ENCODE data around the gene TEX9.
"Not testable (repeated sequence)": the region's sequence is repeated elsewhere in the genome, so short reads cannot be mapped to it uniquely, and the experiment has no call there.

Gene TEX9

DNA sequence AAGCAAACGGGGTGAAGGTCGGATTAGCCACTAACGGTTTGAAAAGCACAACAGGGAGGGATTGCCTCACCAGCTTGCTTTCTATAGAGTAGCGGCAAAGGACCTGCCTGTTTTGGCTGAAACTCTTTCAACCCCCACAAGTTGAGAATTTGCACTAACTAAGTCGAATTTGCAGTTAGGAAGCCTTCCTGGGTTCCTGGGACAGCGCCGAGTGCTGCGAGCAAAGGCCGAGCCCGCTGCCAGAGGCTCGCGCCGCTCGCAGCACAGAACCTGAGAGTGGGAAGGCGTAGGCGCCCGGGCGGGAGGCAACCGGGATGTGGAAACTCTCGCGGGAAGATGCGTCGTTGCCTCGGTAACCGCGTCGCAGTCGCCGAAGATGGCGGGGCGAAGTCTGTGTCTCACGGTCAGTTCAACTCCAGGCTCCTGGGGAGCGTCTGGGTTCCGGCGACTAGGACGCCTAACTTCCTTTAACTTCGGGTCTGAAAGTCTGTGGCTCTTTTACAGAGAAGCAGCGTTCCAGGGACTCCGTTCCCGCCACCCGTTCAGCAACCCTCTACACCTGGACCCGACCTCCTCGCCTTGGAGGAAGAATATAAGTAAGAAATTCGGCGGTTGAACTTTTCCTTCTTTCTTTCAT, at the start of gene TEX9:
Gene TEX9, plus strand, starts transcription at position 352 of the 637 bp plus-strand sequence. Its CDS starts 25 bp downstream, at position 377.
- FAIRE-seq (peak; percentile 86), DNase-seq (ENCODE audit: extremely low spot score, insufficient read length, low read depth) (peak; percentile 78)

DNA sequence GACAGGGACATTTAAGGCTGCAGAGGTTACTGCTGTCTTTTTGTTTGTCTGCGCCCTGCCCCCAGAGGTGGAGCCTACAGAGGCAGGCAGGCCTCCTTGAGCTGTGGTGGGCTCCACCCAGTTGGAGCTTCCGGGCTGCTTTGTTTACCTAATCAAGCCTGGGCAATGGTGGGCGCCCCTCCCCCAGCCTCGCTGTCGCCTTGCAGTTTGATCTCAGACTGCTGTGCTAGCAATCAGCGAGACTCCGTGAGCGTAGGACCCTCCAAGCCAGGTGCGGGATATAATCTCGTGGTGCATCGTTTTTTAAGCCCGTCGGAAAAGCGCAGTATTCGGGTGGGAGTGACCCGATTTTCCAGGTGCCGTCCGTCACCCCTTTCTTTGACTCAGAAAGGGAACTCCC, 48.7 kb upstream of the TEX9 start:
- not testable (repeated sequence) for DNase-seq (ENCODE audit: extremely low spot score, insufficient read length, low read depth); FAIRE-seq

DNA sequence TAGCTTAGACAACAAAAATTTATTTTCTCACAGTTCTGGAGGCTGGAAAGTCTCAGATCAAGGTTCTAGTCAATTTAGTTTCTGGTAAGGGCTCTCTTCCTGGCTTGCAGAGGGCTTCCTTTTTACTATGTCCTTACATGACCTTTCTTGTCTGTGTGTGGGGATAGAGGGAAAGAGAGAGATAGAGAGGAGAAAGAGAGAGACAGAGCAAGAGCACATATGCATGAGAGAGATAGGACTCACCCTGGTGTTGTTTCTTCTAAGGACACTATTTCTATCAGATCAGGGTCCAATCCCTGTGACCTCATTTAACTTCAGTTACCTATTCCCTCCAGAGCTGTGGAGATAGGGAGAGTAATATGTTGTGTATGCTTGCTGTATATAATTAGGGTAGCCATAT, 44.9 kb upstream of the TEX9 start:
- FAIRE-seq (no peak), DNase-seq (ENCODE audit: extremely low spot score, insufficient read length, low read depth) (no peak)

DNA sequence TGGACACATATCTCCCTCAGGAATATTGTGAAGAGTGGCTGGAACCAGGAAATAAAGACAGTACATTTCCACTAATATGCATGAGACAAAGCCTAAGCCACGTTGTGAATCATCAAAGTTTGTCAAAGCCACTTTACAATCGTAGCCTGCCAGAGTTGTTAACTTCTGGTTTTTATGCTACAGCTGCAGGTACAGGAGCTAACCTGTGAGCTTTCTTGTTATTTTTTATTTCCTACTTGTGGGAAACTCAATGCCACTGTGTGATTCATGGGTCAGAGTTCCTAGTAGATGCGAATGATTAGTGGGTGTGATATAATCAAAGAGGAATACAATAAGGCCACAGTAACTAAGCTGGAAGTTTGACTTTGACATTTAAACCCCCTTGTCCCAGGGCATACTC, 44.4 kb upstream of the TEX9 start:
- FAIRE-seq (no peak), DNase-seq (ENCODE audit: extremely low spot score, insufficient read length, low read depth) (no peak)

DNA sequence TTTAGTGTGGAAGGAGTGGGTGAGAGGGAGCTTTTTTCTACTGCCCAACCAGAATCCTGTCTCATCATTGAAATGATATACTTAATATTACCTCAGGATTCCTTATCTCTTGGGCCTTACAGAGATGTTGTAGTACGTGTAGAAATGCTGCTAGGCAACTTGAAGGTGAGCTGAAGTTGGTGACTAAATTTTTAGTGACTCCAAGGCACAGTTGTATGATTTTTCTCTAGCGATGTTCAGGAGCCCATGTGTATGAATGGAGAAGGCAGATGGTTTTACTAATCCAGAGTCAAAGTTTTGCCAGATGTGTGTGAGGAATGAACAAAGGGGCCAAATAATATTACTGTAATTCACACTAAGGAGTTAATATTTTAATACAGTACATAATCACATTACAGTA, 42.8 kb upstream of the TEX9 start:
- no peak for DNase-seq (ENCODE audit: extremely low spot score, insufficient read length, low read depth)
- FAIRE-seq = no peak

DNA sequence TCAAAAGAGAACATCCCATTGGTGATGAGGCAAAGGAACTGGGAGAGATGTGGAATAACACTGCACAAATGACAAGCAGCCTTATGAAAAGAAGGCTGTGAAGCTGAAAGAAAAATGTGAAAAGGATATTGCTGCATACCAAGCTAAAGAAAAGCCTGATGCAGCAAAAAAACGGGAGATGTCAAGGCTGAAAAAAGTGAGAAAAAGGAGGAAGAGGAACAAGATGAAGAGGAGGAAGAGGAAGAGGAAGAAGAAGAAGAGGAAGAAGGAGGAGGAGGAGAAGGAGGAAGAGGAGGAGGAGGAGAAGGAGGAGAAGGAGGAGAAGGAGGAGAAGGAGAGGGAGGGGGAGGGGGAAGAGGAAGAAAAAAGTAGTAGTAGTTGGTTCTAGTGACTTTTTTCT, 41.8 kb upstream of the TEX9 start:
- FAIRE-seq (no peak), DNase-seq (ENCODE audit: extremely low spot score, insufficient read length, low read depth) (no peak)

DNA sequence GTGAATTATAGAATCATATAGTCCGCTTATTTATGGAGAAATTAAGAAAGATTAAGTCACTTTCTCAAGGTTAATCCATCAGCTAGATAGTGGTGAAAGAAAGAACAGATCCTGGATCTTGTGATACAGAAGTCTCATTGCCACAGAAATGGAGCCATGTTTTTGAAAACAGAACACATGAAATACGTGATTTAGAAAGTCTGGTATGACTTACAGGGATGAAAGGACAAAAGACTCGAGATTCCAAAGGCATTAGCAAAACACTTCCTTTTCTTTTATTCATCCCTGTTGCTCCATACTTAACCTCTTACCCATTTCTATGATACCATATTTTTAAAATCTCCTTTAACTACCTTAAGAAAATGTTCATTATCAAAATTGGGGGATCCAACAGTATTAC, 40.0 kb upstream of the TEX9 start:
- no peak for FAIRE-seq
- DNase-seq (ENCODE audit: extremely low spot score, insufficient read length, low read depth) = no peak

DNA sequence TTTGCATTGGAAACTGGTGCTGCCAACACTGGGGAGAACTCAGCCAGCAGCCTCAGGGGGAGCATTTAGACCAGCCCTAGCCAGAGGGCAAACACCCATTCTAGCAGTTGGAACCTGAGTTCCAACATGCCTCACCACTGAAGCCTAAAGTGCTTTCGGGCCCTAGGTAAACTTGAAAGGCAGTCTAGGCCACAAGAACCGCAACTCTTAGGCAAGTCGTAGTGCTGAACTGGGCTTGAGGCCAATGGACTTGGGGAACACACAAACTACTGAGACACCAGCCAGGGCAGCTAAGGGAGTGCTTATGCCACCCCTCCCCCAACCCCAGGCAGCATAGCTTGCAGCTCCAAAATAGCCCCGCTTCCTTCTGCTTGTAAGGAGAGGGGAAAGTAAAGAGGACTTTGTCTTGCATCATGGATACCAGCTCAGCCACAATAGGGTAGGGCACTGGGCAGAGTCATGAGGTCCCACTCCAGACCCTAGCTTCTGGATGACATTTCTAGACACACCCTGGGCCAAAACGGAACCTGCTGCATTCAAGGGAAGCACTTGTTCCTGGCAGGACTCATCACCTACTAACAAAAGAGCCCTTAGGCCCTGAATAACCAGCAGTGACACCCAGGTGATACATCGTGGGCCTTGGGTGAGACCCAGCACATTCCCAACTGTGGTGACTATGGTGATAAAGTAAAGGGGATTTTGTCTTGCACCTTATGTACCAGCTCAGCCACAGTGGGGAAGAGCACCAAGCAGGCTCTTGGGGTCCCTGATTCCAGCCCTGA, 37.3 kb upstream of the TEX9 start:
- DNase-seq (ENCODE audit: extremely low spot score, insufficient read length, low read depth) (no peak), FAIRE-seq (no peak)

DNA sequence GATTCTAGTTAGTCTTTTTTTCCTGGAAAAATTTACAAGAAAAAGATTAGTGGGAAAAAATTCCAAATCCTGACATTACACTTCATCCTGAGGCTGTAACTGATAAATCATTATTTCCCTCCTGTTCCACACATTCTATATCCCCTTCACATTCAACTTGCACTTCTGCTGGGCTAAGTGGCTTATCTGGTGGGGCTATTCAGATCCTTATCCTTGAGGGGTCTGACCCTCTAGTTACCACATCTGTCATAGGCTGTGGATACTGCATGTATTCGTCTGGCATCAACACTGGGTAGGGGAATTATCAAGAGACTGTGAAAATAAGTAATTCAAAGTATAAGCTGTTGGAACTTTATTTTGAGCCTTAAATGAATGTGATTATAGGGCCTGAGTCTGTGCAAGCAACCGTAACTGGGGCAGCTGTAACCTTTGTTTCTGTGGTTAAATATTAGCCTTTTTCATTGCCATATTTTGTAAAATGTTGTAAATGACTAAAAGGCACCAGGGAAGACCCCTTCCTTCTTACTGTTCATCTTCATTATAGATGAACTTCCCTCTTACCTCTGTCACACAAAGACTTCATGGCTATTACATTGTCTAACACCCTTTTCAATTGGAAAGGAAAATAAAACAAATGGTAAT, 28.0 kb upstream of the TEX9 start:
- DNase-seq (ENCODE audit: extremely low spot score, insufficient read length, low read depth) (no peak), FAIRE-seq (no peak)

DNA sequence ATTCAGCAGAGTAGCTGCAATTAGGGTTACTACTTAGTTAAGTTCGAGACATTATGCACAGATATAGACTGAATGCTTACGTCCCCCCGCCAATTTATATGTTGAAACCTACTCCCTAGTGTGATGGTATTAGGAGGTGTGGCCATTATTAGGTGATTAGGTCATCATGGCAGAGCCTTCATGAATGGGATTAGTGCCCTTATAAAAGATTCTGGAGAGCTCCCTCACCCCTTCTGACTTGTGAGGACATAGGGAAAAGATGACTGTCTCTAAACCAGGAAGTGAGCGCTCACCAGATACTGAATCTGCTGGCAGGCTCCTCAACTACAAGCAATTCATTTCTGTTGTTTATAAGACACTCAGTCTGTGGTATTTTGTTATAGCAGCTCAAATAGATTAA, 25.6 kb upstream of the TEX9 start:
- FAIRE-seq (no peak), DNase-seq (ENCODE audit: extremely low spot score, insufficient read length, low read depth) (no peak)

DNA sequence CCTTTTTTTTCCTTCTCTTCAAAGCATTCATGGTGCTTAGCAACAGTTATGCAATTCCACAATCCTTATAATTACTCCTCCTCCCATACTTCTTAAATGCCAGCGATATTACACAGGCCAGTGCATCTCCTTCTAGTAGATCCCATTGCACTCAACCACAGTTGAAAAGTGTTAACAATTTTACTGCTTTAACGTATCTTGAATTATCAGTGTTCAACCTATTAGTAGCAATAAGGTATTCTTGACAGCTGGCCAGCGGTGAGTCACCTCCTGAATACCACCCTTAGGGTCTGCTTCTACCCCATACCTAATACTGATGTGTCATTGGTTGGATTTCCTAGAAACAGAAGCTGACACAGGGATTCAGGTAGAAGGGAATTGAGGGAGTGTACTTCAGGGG, 24.0 kb upstream of the TEX9 start:
- DNase-seq (ENCODE audit: extremely low spot score, insufficient read length, low read depth) (no peak), FAIRE-seq (no peak)

DNA sequence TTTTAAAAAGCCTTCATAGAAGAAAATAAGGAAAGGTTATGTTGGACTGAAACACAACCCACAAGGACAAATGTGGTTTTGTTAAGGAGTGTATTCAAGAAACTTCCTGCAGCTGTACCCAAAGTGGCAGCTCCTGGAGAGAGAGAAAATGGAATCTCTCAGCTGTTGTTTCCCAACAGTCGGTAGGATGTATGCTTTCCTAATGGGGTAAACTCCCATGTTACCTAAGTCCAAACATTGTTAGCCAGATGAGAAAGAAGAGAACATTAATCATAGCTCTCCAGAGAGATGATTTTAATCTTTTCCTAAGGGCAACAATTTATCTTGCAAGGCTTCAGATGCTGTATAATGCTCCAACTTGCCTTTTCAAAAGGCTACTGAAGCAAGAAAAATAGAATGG, 22.6 kb upstream of the TEX9 start:
- no peak for DNase-seq (ENCODE audit: extremely low spot score, insufficient read length, low read depth)
- no peak for FAIRE-seq

DNA sequence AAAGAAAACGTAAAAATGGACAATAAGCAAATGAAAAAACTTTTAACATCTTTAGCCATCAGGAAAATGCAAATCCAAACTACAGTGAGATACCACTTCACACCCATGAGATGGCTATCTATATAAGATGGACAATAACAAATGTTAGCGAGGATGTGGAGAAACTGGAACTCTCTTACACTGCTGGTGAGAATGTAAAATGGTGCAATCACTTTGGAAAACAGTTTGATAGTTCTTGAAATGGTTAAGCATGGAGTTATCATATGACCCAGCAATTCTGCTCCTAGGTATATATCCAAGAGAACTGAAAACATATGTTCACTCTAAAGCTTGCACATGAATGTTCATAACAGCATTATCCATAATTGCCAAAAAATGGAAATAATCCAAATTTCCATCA, 21.3 kb upstream of the TEX9 start:
- peak; percentile 49 for FAIRE-seq
- DNase-seq (ENCODE audit: extremely low spot score, insufficient read length, low read depth) = no peak

DNA sequence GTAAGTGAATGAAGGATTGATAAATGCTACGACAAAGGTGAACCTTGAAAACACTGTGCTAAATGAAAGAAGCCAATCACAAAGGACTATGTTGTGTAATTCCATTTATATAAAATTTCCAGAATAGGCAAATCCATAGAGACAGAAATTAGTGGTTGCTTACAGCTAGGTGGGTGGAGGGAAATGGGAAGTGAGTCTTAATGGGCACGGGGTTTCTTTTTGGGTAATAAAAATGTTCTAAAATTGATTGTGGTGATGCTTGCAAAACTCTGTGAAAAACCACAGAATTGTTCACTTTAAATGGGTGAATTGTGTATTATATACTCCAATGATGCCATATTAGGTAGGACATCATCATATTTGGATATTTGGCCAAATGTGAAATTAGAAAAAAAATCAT, 20.9 kb upstream of the TEX9 start:
- DNase-seq (ENCODE audit: extremely low spot score, insufficient read length, low read depth) (no peak), FAIRE-seq (no peak)

DNA sequence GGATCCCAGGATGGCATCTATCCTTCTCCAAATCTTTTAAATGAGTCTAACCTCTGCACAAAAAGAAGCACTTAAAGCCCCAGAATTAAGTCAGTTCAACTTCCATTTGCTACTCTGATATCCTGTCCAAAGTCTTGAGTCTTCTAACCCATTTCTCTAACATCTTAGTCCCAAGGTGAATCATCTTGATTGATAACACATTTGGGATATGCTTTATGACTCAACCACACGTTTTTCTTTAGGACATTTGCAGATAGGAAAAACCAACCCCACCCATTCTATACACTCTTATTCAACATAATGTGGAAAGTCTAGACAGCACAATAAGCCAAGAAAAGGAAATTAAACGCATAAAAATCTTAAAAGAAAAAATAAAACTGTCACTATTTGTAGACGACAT, 18.8 kb upstream of the TEX9 start:
- FAIRE-seq = no peak
- DNase-seq (ENCODE audit: extremely low spot score, insufficient read length, low read depth) = no peak

DNA sequence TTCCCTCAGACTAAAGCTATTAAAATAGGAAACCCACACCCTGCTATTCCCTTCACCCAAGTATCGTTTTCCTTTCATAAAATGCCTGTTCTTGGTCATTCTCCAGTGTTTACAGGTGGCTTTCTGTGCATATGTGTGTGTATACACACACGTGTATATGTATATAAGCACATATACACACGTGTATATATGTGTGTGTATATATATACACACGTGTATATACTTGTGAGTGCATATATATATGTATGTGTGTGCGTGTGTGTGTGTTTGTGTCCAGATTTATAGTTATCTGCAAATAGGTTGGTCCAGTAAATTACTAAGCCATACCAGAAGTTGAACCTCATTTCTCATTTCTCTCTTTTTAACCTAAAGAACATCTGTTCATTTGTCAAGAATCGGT, 15.7 kb upstream of the TEX9 start:
- FAIRE-seq (no peak), DNase-seq (ENCODE audit: extremely low spot score, insufficient read length, low read depth) (no peak)

DNA sequence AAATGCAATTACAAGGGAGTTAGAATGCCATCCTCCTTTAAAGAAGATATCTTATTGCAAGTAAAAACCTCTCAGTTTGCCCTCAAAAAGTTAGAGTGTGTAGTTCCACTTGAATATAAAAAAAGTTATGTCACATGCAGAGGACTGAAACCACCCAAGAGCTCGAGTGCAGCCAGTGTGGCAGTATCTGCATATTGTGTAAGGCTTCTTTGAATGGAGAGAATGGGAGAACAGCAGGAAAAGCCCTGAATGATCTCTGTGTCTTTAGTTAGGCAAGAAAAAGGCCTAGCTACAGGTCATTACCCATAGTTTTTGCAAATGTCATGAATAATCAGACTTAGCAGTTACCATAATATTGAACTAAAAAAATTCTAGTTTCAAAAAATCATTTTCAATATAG, 13.9 kb upstream of the TEX9 start:
- DNase-seq (ENCODE audit: extremely low spot score, insufficient read length, low read depth) (no peak), FAIRE-seq (no peak)

DNA sequence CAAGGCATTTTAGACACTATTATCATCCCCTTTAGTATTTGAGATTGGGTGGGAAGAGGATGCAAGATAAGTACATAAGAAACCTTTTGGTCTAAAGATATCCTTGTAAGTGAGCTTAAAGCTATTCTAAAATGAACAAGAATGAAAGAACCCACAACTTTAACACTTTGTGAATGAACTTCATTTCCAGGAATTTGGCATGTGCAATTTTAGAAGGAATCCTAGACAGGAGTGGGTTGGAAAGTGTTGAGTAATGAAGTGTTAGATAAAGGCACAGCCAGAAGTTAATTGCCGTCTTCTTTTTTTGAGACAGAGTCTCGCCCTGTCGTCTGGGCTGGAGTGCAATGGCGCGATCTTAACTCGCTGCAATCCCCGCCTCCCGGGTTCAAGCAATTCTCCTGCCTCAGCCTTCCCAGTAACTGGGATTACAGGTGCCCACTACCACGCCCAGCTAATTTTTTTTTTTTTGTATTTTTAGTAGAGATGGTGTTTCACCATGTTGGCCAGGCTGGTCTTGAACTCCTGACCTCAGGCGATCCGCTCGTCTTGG, 13.2 kb upstream of the TEX9 start:
- FAIRE-seq (no peak), DNase-seq (ENCODE audit: extremely low spot score, insufficient read length, low read depth) (no peak)

DNA sequence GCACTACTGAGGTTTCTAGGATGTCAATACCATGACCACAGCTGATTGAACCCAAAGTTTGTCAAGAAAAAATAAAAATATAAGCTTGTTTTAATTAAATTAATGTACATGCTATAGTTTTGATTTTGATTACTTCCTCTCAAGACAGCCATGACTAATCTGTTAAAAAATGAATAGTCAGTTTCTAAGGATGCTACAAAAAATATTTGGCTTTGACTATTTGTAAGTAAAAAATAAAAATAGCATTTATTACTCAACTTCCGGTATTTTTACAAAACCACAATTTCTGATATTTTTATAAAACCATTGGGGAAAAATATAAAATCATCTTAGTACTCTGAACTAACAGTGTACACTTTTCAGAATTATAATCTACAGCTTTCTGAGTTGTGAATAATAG, 12.1 kb upstream of the TEX9 start:
- FAIRE-seq (no peak), DNase-seq (ENCODE audit: extremely low spot score, insufficient read length, low read depth) (no peak)

DNA sequence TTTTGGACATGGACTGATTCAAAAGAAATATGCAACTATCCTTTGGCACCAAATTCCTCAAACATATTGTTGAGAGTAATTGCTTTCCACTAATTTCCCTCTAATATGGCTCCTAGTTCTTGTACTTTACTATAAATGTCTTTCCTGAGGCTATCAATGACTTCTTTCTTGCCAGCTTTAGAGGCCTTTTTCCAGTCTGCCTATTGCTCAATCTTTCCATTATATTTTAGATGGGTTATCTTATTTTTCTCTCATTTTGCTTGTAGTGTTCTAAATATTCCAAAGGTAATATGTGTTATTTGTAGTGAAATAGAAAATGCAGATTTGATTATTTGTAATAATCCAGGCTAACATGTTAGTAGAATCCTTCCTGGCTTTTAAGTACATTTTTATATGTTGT, 11.5 kb upstream of the TEX9 start:
- FAIRE-seq = no peak
- no peak for DNase-seq (ENCODE audit: extremely low spot score, insufficient read length, low read depth)

DNA sequence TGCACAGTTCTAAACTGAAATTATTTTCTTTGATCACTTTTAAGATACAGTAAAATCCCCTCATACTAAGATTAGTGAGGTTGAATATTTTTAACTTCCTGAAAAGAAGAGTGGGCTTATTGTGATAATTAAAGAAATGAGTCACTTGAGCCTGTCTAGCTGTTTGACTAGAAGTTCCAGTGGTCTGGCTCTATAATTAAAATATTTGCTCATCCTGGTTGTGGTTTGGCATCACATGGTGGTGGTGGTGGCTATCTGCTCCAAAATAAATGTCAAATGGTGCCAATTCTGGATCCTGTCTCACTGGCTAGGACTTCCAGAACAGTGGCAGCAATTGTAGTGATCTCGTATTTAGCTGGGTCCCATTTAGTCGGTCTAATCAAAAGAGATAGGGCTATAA, 8.6 kb upstream of the TEX9 start:
- FAIRE-seq (no peak), DNase-seq (ENCODE audit: extremely low spot score, insufficient read length, low read depth) (no peak)
